Activated gamma-delta T cell treated with Interleukin-2 at 50 U/mL for 16 hours (primary cell): Measurements from ENCODE around the gene PRTFDC1.
"Not testable (repeated sequence)": the region's sequence is repeated elsewhere in the genome, so short reads cannot be mapped to it uniquely, and the experiment has no call there.

Experiments
- DNase-seq: peaks from one replicate; pipeline ENCODE4 v3.0.0-alpha.2; 2020

The PRTFDC1 gene

DNA sequence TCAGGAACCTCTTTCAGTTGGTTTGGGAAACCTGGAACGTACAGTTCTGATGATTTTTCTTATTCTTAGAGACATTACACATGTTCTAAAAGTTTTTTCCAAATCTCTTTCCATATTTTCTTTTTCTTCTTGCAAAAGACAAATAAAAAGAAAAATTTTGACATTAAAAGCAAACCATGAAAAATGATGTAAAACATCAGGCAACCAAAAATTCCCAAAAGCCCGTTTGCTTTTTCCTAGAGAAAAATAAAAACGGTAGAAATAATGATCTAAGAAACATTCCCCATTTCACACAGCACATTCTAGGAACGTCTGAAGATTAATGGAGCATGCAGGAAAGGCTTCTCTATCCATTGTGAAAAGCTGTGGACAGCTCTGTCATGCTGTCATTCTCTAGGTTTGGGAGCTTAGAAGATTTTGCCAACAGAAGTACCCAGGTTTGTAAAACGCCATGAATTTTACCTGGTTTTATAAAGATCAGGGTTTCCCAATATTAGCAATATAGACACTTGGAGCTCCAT is 11.2 kb upstream of the PRTFDC1 start:
- no peak for DNase-seq

DNA sequence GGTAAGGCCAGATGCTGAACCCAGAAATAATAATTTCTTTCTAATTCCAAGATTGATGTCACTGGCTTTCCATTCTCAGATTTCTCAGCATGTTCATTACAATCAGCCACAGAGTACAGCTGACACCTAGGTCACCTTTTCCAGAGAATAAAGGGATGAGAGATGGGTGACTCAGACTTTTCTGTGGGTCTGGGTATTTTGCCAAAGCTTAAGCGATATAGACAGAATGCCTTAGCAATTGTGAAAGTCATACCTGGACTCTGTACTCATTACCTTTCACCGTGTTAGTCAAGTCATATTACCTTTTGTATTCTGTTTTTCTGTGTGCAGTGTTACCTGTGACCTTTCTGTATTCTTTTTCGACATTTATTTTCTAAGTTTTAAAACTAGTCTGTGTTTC is 10.6 kb upstream of the PRTFDC1 start:
- DNase-seq: no peak

DNA sequence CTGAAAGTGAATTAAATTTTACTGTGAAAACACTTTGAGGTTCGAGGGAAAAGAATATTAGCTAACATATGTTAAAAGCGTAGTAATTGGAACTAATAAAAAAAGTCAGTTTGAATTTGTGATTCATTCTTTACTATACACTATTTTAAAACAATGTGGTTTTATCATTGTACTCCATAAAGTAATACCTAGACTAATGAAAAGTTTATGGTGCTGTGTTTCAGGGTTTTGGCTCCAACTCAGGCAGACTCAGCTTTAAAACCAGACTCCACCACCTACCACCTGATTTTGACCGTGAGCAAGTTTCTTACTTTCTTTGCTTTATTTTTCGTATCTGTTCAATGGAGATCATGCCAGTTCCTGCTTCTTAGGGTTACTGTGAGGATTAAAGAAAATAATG is 9.2 kb upstream of the PRTFDC1 start:
- DNase-seq: no peak

DNA sequence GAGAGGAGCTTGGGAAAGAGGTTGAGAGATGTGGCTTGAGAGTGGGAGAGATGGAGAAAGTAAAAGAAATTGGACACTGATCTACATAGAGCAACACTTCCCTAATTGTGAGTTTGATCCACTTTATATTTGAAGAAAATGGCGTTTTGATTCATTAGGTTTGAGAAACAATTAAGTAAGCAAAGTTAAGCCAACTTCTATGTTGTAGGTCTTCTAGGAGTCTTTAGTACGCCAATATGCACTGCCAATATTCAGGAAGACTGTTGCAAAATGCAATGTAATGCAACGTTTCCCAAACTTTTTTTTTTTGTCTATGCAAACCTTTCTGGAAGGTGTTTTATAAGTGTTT is 7.0 kb upstream of the PRTFDC1 start:
- no peak for DNase-seq

DNA sequence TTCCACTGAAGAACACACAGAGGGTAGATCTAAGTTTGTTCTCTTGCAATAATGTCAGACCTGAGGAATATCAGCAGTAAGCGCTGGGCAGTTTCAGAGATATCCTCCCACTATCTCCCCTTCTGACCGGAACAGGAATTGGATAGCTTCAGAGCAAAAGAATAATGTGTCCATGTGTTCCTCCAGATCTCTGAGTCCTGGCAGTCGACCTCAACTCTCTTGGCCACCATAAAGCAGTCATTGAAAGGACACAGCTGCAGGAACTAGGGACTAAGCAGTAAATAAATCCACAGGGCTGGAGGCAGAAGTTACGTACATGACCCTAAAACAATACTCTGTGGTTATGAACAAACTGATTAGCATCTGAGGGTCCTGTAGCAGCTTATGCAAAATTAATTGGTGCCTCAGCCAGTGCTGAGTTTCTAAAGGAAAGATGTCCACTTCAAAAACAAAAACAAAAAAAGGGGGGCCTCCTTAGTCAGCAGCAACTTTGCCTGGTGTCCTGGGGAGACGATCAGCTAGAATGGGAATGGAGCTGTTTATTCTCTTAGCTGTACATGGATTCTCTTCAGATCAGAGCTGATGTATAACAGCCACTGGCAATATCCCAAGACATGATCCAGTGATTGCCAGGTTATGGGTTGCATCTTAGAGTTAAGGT is 6.4 kb upstream of the PRTFDC1 start:
- no peak for DNase-seq

DNA sequence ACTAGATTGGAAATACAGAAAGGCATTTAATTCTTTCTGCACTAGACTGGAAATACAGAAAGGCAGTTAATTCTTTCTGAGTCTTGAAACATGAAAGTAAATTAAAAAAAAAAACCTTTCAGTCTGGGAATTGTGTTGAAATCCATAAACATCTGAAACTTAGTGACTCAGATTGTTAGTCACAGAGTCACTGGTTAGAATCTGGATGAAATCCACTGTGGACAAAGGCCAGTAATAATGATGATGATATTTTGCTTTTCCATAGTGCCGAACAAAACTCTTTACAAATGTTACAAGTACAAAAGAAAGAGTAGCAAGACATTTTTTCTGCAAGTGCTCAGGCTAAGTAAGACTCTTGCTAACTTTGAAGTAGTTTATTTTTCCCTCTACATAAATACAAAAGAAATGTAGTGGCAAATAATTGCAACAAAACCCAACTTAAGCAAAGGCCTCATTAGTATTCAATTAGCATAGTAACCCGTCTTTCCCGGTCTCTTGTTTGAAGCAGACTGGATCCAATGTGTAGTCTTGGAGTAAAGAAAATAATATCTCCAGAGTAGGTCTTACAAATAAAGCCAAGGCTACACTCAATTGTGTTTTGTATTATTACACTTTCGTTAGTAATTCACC is 5.8 kb upstream of the PRTFDC1 start:
- DNase-seq: no peak

DNA sequence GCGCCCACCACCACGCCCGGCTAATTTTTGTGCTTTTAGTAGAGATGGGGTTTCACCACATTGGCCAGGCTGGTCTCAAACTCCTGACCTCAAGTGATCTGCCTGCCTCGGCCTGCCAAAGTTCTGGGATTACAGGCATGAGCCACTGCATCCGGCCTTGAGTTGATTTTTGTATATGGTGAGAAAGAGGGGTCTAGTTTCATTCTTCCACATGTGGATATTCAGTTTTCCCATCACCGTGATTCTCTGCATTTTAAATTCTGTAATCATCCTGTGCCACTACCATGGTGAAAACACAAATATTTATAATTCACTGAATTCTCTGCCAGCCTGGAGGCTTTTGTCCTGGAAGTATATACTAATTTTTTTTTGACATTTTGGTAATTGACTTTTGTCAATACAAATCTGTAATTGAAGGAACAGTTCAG is 5.2 kb upstream of the PRTFDC1 start:
- not testable (repeated sequence) for DNase-seq

DNA sequence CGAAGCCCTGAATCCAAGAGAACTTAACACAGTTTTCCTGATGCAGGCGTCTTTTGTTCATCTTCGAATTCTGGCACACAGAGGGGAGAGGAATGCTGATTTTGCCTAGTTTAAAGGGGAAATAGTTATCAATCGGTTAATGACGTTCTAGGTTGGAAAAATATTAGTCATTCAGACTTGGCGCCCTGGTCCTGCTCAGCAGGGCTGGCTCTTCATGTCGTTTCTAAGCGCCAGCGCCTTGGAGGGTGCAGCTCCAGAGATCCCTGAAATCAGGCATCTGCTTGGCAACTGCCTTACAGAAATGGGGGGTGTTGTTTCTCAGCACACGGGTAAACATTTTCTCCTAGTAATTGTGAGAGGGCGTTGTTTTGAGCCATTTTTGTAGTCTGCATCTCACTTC is 1.3 kb upstream of the PRTFDC1 start:
- DNase-seq: no peak

DNA sequence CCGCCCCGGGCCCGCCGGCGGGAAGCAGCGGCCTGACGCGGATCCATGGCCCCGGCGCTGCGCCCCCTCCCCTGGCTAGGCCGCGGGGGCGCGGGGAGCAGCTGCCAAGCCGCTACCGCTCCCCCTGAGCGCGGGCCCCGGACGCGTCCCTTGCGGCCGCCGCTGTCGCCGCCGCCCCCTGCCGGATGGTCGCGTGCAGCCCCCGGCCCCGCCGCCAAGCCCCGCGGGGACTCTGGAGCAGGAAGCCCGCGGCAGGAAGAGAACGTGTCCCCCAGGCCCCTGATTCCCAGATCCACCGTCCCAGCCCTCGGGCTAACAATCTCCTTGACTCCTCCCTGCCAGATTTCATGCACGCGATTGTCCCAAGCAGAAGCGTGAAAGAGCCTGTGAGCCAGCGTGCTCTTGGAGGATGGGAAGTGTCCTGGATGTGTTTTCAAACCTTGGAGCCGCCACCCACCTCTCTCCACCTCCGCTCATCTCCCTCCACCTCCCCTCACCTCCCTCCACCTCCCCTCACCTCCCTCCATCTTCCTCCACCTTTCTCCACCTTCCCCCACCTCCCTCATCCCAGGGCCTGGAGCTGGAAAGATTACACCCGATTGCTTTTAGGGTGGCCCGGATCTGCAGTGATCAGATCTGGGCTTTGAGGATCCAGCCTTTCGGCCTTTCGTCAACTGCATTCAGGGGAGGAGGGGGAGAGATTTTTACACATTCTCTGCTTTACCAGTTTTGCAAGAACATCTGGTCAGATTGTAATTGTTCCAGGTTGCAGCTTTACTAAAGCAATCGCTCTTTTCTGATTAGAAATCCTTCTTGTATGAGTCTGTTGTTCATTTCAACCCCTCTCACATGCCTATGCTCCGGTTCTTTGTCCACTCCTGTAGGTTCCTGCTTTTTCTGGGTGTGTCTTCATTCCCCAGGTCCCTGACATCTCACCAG is 570 bp upstream of the PRTFDC1 start:
- peak; percentile 53 for DNase-seq

DNA sequence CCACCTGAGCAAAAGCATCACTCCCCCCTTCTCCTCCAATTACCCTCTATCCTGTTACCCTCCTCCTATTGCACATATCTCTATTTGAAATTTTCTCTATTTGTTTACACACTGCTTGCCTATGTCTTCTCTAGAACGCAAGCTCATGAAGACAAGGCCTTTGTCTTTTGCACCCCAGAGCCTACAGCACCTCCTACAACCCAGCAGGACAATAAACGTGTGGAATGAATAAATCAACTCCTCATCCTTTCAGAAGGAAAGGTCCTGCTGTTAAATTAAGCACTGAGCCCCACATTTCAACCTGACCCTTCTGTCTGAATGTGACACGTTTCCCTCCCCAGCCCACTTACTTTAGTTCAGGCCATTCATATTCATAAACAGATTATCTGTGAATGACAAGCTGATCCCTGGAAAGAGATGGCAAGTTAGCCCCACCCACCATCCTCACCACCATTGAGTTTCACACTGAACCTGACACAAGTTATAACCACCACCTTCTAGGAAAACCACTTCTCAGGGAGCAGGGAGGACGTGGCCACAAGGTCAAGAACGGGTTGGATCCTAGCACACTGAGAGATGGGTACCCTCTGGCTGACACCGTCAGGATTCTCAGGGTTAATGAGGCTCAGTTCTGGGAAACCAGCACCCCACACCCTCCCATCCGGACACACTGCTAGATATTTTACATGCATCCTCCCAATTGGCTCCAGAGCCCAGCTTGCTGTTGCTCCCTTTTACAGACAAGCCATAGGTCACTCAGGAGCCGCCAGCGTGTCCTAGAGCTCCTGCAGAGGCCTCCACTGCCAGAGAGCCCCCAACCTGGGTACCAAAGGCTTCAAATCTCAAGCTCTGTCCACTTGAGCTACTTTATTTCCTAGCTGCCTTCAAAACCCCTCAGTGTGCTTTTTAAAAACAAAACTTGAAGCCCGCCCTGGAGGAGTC is 934 bp downstream of the PRTFDC1 start:
- DNase-seq: no peak

DNA sequence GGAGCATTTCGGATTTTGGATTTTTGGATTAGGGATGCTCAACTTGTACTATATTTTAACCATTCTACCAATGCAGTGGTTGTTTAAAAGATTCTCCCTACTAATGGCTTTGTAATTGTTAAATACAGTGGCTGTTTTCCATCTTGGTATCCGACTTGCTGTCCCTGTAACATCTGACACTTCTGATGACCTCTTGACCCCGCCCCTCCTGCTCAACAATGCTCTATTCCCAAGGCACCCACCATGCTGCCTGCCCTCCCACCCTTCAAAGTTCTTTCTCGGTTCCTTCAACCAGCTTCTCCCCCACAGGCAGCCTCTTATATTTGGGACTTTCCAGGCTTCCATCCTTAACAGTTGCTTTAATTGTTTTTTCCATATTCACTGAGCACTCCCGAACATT is 2.0 kb downstream of the PRTFDC1 start:
- DNase-seq: no peak

DNA sequence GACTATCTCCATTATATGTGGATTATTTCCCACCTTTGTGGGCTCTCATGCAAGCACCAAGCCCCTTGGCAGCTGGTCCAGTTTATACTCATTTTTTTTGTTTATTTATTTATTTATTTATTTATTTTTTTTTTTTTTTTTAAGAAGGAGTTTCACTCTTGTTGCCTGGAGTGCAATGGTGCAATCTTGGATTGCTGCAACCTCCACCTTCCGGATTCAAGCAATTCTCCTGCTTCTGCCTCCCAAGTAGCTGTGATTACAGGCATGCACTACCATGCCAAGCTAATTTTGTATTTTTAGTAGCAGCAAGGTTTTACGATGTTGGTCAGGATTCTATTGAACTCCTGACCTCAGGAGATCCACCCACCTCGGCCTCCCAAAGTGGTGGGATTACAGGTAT is 2.8 kb downstream of the PRTFDC1 start:
- no peak for DNase-seq

DNA sequence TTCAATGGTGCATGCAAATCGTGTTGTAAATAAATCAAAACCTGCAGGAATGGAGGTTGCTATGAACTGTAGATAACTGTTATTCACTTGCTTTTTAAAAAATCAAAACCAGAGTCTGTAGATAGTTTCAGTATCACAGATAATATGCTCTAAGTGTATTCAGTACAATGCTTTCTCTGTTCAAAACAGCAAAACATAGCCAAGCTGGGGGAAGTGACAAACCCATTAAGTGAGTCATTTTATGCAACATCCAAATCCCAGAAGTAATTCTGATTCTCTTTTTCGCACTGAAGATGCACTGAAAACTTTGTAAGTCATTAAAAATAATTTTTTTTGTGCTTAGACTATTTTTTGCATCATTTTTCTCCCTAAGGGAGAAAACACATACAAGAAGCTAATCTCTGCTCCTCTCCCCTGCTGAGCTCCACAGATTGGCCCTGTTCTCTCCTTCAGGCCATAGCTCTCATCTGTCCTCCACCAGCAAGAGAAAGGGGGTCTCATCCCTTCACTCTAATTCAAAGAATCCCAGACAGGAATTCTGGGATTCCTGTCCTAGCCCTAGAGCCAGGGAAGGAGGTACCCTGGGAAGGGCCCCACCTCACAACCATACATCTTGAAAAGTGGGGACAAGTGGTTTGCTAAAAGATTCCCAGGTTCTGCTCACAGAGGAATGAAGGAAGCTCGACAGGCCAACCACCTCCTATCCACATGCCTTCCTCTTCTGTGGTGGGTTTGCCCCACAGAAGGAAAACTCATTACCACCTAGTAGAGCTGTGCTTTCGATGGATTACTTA is 4.9 kb downstream of the PRTFDC1 start:
- DNase-seq: no peak

DNA sequence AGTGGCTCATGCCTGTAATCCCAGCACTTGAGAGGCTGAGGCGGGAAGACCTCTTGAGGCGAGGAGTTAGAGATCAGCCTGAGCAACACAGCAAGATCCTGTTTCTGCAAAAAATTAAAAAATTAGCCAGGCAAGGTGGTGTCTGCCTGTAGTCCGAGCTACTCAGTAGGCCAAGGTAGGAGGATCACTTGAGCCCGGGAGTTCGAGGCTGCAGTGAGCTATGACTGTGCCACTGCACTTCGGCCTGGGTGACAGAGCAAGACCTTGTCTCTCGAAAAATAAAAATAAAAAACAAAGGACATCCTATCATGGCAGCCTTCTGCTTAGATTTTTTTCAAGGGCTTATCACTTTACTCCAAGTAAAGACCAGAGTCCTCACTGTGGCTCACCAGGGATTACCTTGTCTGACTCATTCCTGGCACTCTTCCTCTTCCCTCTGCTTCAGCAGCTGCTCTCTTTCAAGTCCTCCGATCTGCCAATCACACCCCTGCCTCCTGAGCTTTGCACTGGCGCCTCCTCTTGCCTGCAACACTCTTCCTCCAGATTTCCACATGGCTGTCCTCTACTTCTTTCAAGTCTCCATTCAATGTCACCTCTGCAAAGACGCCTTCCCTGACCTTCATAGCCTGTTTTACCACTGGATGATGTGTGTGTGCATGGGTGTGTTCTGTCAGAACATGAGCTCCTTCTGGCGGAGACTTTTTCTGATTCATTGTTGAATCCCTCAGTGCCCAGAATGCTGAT is 7.7 kb downstream of the PRTFDC1 start:
- DNase-seq: no peak

DNA sequence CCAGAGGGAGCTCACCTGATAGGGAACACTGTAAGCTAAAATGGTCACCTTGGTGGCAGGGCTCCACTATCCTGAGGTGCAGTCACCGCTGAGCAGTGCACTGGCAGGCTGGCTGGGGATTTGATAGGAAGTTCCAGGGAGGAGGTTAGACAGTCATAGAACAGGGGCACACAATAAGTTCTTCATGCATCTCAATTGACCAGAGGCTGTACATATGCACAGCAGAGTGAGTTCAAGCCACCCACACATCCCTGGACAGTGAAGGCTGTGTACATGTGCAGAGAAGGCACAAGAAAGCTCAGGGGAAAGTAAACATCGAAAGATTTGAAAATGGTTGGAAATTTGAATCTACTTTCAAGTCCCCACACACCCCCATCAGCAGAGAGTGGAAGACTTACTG is 13.9 kb downstream of the PRTFDC1 start:
- no peak for DNase-seq

DNA sequence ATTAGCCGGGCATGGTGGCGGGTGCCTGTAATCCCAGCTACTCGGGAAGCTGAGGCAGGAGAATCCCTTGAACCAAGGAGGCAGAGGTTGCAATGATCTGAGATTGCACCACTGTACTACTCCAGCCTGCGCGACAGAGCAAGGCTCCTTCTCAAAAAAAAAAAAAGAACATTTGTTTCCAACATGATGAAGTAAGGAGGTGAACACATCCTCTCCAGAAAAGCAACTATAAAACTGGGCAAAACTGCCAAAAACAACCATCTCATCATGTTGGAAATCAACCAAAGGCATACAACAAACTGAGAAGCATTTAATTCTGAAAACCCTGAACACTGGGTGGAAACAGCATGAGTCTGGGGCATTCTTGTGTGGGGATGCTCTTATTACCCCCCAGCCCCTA is 14.3 kb downstream of the PRTFDC1 start:
- no peak for DNase-seq

DNA sequence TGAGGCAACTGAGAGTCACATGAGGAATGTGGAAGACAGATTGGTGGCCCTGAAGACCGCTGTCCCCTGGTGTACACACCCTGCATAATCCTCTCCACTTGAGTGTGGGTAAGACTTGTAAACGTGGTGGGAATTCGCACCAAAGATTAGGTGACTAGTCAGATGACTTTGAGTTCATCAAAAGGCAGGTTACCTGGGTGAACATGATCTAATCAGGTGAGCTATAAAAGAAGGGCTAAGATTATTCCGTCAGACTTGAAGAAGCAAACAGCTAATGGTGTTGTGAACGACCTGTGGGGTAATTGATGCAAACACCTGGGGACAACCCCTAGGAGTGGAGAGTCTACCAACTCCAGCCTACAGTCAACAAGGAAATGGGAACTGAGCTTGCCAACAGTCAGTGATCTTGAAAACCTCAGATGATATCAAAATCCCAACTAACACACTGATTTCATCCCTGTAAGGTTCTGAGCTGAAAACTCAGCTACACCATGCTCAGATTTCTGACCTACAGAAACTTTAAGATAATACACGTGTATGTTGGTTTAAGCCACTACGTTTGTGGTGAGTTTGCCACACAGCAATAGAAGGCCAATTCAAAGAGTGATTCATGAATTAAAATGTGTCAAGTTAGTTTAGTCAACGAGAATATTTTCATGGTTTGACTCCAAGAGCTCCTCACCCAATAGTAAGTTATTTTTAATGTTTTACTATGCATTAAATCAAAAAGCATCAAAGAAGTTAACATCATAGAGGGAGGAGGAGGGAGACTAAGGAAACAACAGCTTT is 16.7 kb downstream of the PRTFDC1 start:
- DNase-seq: no peak

DNA sequence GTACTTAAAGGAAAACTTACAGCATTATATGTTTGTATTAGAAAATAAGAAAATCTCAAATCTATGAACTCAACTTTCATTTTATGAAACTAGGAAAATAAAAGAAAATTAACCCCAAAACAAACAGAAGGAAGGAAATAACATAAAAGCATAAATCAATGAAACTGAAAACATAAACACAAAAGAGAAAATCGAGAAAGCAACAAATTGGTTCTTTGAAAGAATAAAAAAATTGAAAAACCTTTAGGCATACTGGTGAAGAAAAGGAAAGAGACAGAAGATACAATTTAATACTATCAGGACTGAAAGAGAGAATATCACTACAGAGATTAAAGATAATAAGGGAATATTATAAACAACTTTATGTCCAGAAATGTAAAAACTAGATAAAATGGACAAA is 21.2 kb downstream of the PRTFDC1 start:
- no peak for DNase-seq

DNA sequence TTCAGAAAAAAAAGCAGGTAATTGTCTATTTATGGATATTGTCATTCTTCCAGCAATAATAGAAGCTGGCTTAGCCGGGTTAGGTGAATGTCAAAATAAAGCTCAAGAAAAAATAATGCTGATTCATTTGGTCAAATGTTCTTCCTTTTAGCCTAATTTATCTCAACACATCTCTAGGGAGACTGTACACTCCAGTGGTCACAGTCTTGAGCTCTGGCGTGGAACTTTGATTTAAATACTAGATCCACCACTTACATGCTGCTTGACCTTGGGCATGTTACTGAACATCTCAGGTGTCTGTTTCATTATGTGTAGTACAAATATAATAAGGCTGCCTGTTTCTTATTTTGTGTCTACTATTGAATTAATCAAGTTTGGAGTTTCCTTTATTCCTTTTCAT is 22.0 kb downstream of the PRTFDC1 start:
- DNase-seq: no peak

DNA sequence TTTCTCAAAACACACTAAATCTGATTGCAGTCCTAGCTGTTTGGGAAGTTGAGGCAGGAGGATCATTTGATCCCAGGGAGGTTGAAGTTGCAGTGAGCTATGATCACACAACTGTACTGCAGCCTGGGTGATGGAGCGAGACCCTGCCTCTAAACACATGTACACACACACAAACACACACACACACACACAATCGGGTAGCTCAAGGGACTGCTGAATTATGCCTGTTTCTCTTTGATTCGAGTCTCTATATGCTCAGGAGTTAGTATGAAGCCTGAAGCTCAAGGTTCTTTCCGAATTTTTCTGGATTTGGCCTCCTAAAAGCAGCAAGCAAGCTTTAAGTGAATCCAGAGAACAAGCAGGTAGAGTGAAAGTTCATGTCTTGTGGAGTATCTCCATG is 22.5 kb downstream of the PRTFDC1 start:
- DNase-seq: no peak
